Body of pancreas (tissue), 4 donors: Measurements from ENCODE around the gene TBX4. TPM values are rescaled to one million over a fixed set of nuclear protein-coding genes. Genes with fewer than 3 reads are reported as not detected.

ENCODE experiments used
- ATAC-seq: fragments of 150-250 bp; one replicate; pipeline ENCODE4 v1.9.1; 2016
- DNase-seq, 4 donors: peaks; one replicate each; pipeline ENCODE4 v3.0.0-alpha.2; 2019
- H3K27ac ChIP-seq, 4 donors: fragments of 200-600 bp; sonication (generic); 1 replicate in 3 of 4; 2 replicates in 1 of 4; pipeline versions ENCODE4 v1.5.1 to v1.6.1; 2016 to 2019; ENCODE audit warnings: mild to moderate bottlenecking in 1 of 4, mixed read lengths in 1 of 4, moderate library complexity in 1 of 4
- H3K27me3 ChIP-seq, 2 donors: fragments of 200-600 bp; sonication (generic); one replicate each; pipeline ENCODE4 v1.6.0; 2016; ENCODE audit warnings: mild to moderate bottlenecking in 1 of 2
- H3K36me3 ChIP-seq, 2 donors: fragments of 200-600 bp; sonication (generic); replicated peaks in 1 of 2; 2 replicates each; pipeline ENCODE4 v1.5.1; 2016; ENCODE audit warnings: low read depth in 2 of 2; ENCODE audit not compliant: insufficient read depth in 1 of 2
- H3K4me1 ChIP-seq: fragments of 200-600 bp; sonication (generic); one replicate; pipeline ENCODE4 v1.6.0; 2016
- H3K4me3 ChIP-seq, 2 donors: fragments of 200-600 bp; sonication (generic); 1 replicate in 1 of 2; 2 replicates in 1 of 2; pipeline ENCODE4 v1.5.1; 2016 to 2019
- H3K9me3 ChIP-seq, 3 donors: fragments of 200-600 bp; sonication (generic); 1 replicate in 2 of 3; 2 replicates in 1 of 3; pipeline ENCODE4 v1.5.1; 2016
- POLR2A ChIP-seq, 3 donors: fragments of 450-650 bp; IDR thresholded peaks; one replicate each; pipeline ENCODE4 v1.6.1; 2016; ENCODE audit warnings: antibody characterized with exemption in 3 of 3, mild to moderate bottlenecking in 2 of 3
- WGBS, 2 donors: methylation state at CpG; one replicate each; pipeline ENCODE4 v1.1.5; 2017; 5-methylcytosine and 5-hydroxymethylcytosine counted together
- intact Hi-C: fragments of 100-400 bp; cut with DNase I; formaldehyde crosslinking; loops from one replicate; pipeline ENCODE4 v1.15.1; 2023
- total RNA-seq, 2 donors: library from RNA; depleted of rRNA; stranded (reverse); fragments of >200 nt; gene quantifications; one replicate each; pipeline ENCODE4 v1.1.0, GENCODE V29; 2016
- TF ChIP-seq, protein P1 (sequence below), 7 experiments: fragments of 450-650 bp in 4 of 7; fragments of 200-600 bp in 3 of 7; sonication (generic) in 3 of 7; IDR thresholded peaks; one replicate each; pipeline ENCODE4 v1.5.1; 2016 to 2019; ENCODE audit warnings: antibody characterized with exemption in 7 of 7

TBX4 gene
- total RNA-seq, 2 donors from 2014 or later = not detected

DNA sequence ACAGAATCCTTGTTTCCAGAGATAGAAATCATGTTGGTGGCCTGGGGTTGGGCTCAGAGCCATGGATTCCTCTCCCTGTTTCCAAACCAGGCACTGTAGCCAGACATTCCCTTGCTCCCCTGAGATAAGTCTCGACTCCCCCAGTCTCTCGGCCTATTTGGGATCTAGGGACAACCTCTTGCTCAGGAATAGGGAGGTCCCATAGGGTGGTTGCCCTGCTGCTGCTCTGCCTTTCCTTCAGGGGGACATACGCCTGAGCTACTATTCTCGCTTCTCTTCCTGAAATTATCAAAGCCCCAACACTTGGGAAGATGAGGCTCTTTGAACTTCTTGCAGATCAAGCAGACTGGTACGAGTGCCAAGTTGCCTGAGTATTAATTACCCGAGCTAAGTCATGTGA lies 58.0 kb downstream of the TBX4 start:
- Histone ChIP-seq H3K4me1 (no peaks in the 10 kb centered on the region), H3K27me3 (no peaks in the 10 kb centered on the region), H3K4me3 (no peak overlapping the region), H3K27ac (no peak overlapping the region), H3K9me3 (no peaks in the 10 kb centered on the region), H3K36me3 (no peaks in the 10 kb centered on the region)
- DNase-seq = no peak
- 78 to 79% methylated on average over 6 of the region's 6 CpGs for WGBS, 2 donors
- ATAC-seq = no peak
- TF ChIP-seq, protein P1, sequence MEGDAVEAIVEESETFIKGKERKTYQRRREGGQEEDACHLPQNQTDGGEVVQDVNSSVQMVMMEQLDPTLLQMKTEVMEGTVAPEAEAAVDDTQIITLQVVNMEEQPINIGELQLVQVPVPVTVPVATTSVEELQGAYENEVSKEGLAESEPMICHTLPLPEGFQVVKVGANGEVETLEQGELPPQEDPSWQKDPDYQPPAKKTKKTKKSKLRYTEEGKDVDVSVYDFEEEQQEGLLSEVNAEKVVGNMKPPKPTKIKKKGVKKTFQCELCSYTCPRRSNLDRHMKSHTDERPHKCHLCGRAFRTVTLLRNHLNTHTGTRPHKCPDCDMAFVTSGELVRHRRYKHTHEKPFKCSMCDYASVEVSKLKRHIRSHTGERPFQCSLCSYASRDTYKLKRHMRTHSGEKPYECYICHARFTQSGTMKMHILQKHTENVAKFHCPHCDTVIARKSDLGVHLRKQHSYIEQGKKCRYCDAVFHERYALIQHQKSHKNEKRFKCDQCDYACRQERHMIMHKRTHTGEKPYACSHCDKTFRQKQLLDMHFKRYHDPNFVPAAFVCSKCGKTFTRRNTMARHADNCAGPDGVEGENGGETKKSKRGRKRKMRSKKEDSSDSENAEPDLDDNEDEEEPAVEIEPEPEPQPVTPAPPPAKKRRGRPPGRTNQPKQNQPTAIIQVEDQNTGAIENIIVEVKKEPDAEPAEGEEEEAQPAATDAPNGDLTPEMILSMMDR (IDR thresholded peaks at IDR 0.05) = no peak
- no peak for TF ChIP-seq POLR2A (IDR thresholded peaks at IDR 0.05)
- intact Hi-C loops = no loop called here

DNA sequence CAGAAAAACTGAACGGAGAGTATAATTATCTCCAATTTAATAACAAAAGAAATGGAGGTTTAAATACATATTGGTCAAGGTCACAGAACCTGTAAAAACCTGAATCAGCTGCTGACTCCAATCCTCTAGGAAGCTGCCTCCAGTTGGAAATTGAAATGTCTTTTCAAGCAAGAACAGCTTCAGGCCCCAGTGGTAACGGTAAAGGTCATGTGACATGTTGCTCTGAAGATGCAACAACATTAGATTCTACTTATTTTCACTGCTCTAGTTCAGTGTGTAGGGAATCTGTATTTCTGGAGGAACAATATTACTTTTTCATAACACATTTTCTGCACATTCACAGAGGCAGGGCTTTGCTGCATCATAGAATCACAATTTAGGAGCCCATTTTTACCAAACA lies 58.8 kb downstream of the TBX4 start:
- Histone ChIP-seq H3K27me3 (no peaks in the 10 kb centered on the region), H3K9me3 (no peaks in the 10 kb centered on the region), H3K36me3 (no peaks in the 10 kb centered on the region), H3K4me1 (no peaks in the 10 kb centered on the region), H3K27ac (no peak overlapping the region), H3K4me3 (no peak overlapping the region)
- ATAC-seq (no peak), DNase-seq (no peak)
- intact Hi-C loops = no loop called here
- TF ChIP-seq POLR2A (IDR thresholded peaks at IDR 0.05) = no peak
- TF ChIP-seq, protein P1 (IDR thresholded peaks at IDR 0.05) = no peak
- WGBS, 2 donors = 37 to 42% methylated on average over 2 of the region's 2 CpGs

DNA sequence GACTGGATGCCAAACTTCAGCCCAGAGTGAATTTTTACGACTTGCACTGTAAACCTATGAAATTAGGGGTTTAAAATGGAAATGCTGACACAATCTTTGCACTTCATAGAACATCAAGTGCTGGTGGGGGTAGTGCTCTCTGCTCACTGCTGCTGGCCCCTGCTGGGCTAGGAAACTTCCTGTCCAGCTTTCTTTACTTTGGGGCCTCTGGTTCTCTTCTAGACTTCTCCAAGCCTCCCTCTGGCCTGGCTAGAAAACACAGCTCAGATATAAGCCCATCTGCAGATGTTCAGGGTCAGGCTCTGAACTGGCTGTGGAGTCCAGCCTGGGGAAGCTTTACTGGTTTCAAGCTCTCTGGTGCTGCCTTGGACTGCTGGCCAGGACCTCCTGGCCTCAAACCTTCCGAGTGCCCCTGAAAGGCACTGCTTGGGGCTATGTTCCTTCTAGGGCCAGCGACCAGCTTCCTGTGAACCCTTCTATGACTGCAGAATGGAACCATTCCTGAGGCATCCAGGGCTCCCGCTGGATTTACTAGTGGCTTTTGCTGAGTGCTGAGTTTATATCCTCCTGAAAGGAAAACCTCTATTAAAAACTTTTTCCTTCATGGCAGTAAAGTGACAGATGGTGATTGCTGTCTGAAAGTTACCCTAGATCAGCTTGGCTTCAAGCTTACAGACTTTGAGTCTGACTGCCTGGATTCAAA lies 59.4 kb downstream of the TBX4 start:
- WGBS, 2 donors = 83 to 88% methylated on average over 4 of the region's 4 CpGs
- no peak for ATAC-seq
- no peak overlapping the region for H3K4me3 ChIP-seq
- H3K4me1 ChIP-seq = no peaks in the 10 kb centered on the region
- intact Hi-C loops = no loop called here
- H3K9me3 ChIP-seq = no peaks in the 10 kb centered on the region
- no peaks in the 10 kb centered on the region for H3K27me3 ChIP-seq
- TF ChIP-seq, protein P1 (IDR thresholded peaks at IDR 0.05) = no peak
- no peak for TF ChIP-seq POLR2A (IDR thresholded peaks at IDR 0.05)
- no peak overlapping the region for H3K27ac ChIP-seq
- DNase-seq = no peak
- no peaks in the 10 kb centered on the region for H3K36me3 ChIP-seq

DNA sequence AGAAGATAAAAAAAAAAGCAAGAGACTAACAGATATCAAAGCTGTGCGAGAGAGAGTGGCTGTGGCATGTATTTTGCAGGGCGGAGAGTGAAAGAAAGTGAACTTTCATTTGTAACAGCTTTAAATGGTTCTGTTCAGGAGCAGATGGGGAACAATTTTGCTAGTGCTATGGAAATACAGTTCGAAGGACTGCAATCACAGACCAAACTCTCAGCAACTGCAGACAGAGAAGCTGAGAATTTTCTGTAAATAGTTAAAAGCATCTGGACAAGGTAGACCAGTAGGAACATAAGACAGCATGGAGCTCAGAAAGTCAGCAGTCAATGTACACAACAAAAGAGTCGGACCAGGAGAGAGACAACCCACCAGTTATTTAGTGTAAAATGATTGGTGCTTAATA lies 62.3 kb downstream of the TBX4 start:
- DNase-seq = no peak
- no peak for TF ChIP-seq POLR2A (IDR thresholded peaks at IDR 0.05)
- TF ChIP-seq, protein P1 (IDR thresholded peaks at IDR 0.05) = no peak
- no peaks in the 10 kb centered on the region for H3K9me3 ChIP-seq
- no peaks in the 10 kb centered on the region for H3K27me3 ChIP-seq
- intact Hi-C loops = no loop called here
- 70 to 75% methylated on average over 4 of the region's 4 CpGs for WGBS, 2 donors
- no peak overlapping the region for H3K27ac ChIP-seq
- no peaks in the 10 kb centered on the region for H3K4me1 ChIP-seq
- H3K4me3 ChIP-seq = no peak overlapping the region
- no peaks in the 10 kb centered on the region for H3K36me3 ChIP-seq
- ATAC-seq = no peak

DNA sequence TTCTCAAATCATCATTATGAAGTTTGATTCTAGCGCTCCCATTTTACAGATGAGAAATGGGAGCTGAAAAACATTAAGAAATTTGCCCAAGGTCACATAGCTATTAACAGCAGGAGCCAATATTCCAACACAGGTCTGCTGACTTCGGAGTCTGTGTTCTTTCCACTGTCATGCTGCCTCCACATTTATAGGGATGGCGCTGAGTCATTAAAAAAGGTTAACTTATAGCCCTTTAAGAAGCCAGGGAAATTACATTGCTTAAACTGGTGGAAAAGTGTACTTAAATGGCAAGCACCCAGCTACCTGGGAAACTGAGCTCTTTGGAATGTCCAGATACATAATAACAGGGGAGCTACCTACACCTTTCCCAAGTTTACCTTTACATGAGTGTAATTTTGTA lies 65.0 kb downstream of the TBX4 start:
- no peak for TF ChIP-seq POLR2A (IDR thresholded peaks at IDR 0.05)
- TF ChIP-seq, protein P1 (IDR thresholded peaks at IDR 0.05) = no peak
- DNase-seq (no peak), ATAC-seq (no peak)
- no peaks in the 10 kb centered on the region for H3K4me1 ChIP-seq
- no peaks in the 10 kb centered on the region for H3K27me3 ChIP-seq
- intact Hi-C loops = no loop called here
- no peak overlapping the region for H3K4me3 ChIP-seq
- H3K9me3 ChIP-seq = no peaks in the 10 kb centered on the region
- 85 to 86% methylated on average over 3 of the region's 3 CpGs for WGBS, 2 donors
- H3K36me3 ChIP-seq = no peaks in the 10 kb centered on the region
- H3K27ac ChIP-seq = no peak overlapping the region
